HepG2 (cell line): ENCODE data around the gene ULK4. TPM values are rescaled to one million over a fixed set of nuclear protein-coding genes. Genes with fewer than 3 reads are reported as not detected.

Source experiments
- BRD4 ChIP-seq: sonication (generic); formaldehyde crosslinking; IDR thresholded peaks from 2 replicates; pipeline ENCODE4 v1.4.0; 2020; ENCODE audit warnings: missing genetic modification reagents
- CENPT ChIP-seq: sonication (generic); formaldehyde crosslinking; IDR thresholded peaks from 2 replicates; pipeline ENCODE4 v1.8.0; 2022; ENCODE audit warnings: low read depth, mild to moderate bottlenecking, moderate library complexity, missing genetic modification reagents
- CHD4 ChIP-seq: fragments of 200-600 bp; sonication (generic); IDR thresholded peaks from 2 replicates; pipeline ENCODE4 v1.7.0; 2017; ENCODE audit warnings: mild to moderate bottlenecking, low read length, borderline replicate concordance
- DMAP1 ChIP-seq: IDR thresholded peaks from 2 replicates; pipeline ENCODE4 v1.6.1; 2016
- HOXD1 ChIP-seq: sonication (generic); formaldehyde crosslinking; IDR thresholded peaks from 2 replicates; pipeline ENCODE4 v1.5.0; 2020; ENCODE audit warnings: missing genetic modification reagents
- JUNB ChIP-seq: sonication (generic); formaldehyde crosslinking; IDR thresholded peaks from 2 replicates; pipeline ENCODE4 v1.8.0; 2022; ENCODE audit warnings: missing genetic modification reagents, mild to moderate bottlenecking, borderline replicate concordance
- KLF15 ChIP-seq: sonication (generic); formaldehyde crosslinking; IDR thresholded peaks from 2 replicates; pipeline ENCODE4 v1.8.1; 2023; ENCODE audit warnings: borderline replicate concordance, mild to moderate bottlenecking, inconsistent platforms, missing genetic modification reagents, mixed read lengths
- MAFF ChIP-seq: IDR thresholded peaks from 2 replicates; pipeline ENCODE4 v1.6.1; 2011; ENCODE audit warnings: low read depth, low read length, improper control_type of control experiment
- MATR3 ChIP-seq: sonication (generic); formaldehyde crosslinking; IDR thresholded peaks from 2 replicates; pipeline ENCODE4 v1.4.0; 2020; ENCODE audit warnings: missing genetic modification reagents
- POLR2A ChIP-seq, 2 experiments: IDR thresholded peaks; 2 replicates each; pipeline ENCODE4 v1.6.1; 2011; ENCODE audit warnings: low read depth in 2 of 2, low read length in 2 of 2, mild to moderate bottlenecking in 1 of 2, moderate library complexity in 1 of 2; ENCODE audit not compliant: insufficient read depth in 1 of 2
- RBM22 ChIP-seq: fragments of 200-400 bp; formaldehyde crosslinking; optimal IDR thresholded peaks from 2 replicates; pipeline ENCODE3; 2017; ENCODE audit warnings: mild to moderate bottlenecking, low read length, moderate library complexity
- RCOR2 ChIP-seq: IDR thresholded peaks from 2 replicates; pipeline ENCODE4 v1.6.1; 2016; ENCODE audit warnings: missing biosample characterization, missing genetic modification reagents
- SOX6 ChIP-seq, 2 experiments: fragments of 450-650 bp in 1 of 2; sonication (generic) in 1 of 2; formaldehyde crosslinking in 1 of 2; IDR thresholded peaks; 2 replicates each; pipeline versions ENCODE4 v1.4.0 to v1.6.1; 2017 to 2020; ENCODE audit warnings: antibody characterized with exemption in 1 of 2, mild to moderate bottlenecking in 1 of 2, missing genetic modification reagents in 1 of 2
- SP2 ChIP-seq: sonication (generic); formaldehyde crosslinking; IDR thresholded peaks from 2 replicates; pipeline ENCODE4 v1.5.1; 2020; ENCODE audit warnings: mild to moderate bottlenecking, missing genetic modification reagents
- THAP9 ChIP-seq: sonication (generic); formaldehyde crosslinking; IDR thresholded peaks from 2 replicates; pipeline ENCODE4; 2020; ENCODE audit warnings: missing genetic modification reagents, mild to moderate bottlenecking, borderline replicate concordance
- XBP1 ChIP-seq: sonication (generic); formaldehyde crosslinking; IDR thresholded peaks from 2 replicates; pipeline ENCODE4 v1.5.0; 2020; ENCODE audit warnings: missing genetic modification reagents
- ZBTB3 ChIP-seq: sonication (generic); formaldehyde crosslinking; IDR thresholded peaks from 2 replicates; pipeline ENCODE4 v1.4.0; 2020; ENCODE audit warnings: low read depth, mild to moderate bottlenecking, moderate library complexity, missing genetic modification reagents, borderline replicate concordance
- ZNF446 ChIP-seq: sonication (generic); formaldehyde crosslinking; IDR thresholded peaks from 2 replicates; pipeline ENCODE4 v1.5.0; 2020; ENCODE audit warnings: mild to moderate bottlenecking, missing genetic modification reagents
- ZNF556 ChIP-seq: sonication (generic); formaldehyde crosslinking; IDR thresholded peaks from 2 replicates; pipeline ENCODE4 v1.4.0; 2020; ENCODE audit warnings: mild to moderate bottlenecking, missing genetic modification reagents, borderline replicate concordance
- ZNF614 ChIP-seq: IDR thresholded peaks from 2 replicates; pipeline ENCODE4 v1.6.1; 2018; ENCODE audit warnings: missing biosample characterization, missing genetic modification reagents, inconsistent platforms, borderline replicate concordance
- ZNF660 ChIP-seq: sonication (generic); formaldehyde crosslinking; IDR thresholded peaks from 2 replicates; pipeline ENCODE4 v1.5.1; 2020; ENCODE audit warnings: mild to moderate bottlenecking, low read depth, missing genetic modification reagents, borderline replicate concordance
- ZNF781 ChIP-seq: sonication (generic); formaldehyde crosslinking; IDR thresholded peaks from 2 replicates; pipeline ENCODE4 v1.5.1; 2020; ENCODE audit warnings: borderline replicate concordance, mild to moderate bottlenecking, missing genetic modification reagents; ENCODE audit errors: not compliant biosample characterization
- ZNF878 ChIP-seq: sonication (generic); formaldehyde crosslinking; IDR thresholded peaks from 2 replicates; pipeline ENCODE4 v1.8.1; 2023; ENCODE audit warnings: mild to moderate bottlenecking, missing genetic modification reagents, moderate library complexity
- polyA plus RNA-seq, 8 experiments: library from polyadenylated mRNA; depleted of rRNA in 3 of 8; stranded (reverse) in 7 of 8; unstranded in 1 of 8; fragments of >200 nt; fragmentation: Illumina TruSeq in 4 of 8; extraction: Trizol in 4 of 8; gene quantifications; 2 replicates each; pipeline versions ENCODE4 v1.2.1 to v1.2.3, GENCODE V29; 2011 to 2016; ENCODE audit warnings: low read depth in 4 of 8, missing spikeins in 1 of 8, mixed read lengths in 1 of 8; ENCODE audit not compliant: insufficient read depth in 1 of 8
- total RNA-seq, 5 experiments: library from RNA; depleted of rRNA; stranded (reverse); fragments of >200 nt; fragmentation: Illumina TruSeq; extraction: Trizol; gene quantifications; 2 replicates each; pipeline ENCODE4 v1.2.3, GENCODE V29; 2016; ENCODE audit warnings: low read depth in 1 of 5
- TF ChIP-seq, protein P1 (sequence below): sonication (generic); formaldehyde crosslinking; IDR thresholded peaks from 2 replicates; pipeline ENCODE4 v1.4.0; 2020; ENCODE audit warnings: missing genetic modification reagents

The ULK4 gene
- total and polyA plus RNA-seq, 2 of the 13 experiments (the other 11 are each of a cell fraction or from before 2014, with no cell fraction given): 6.7 to 11.8 TPM

- TF ChIP-seq THAP9: no peak
- TF ChIP-seq, protein P1, sequence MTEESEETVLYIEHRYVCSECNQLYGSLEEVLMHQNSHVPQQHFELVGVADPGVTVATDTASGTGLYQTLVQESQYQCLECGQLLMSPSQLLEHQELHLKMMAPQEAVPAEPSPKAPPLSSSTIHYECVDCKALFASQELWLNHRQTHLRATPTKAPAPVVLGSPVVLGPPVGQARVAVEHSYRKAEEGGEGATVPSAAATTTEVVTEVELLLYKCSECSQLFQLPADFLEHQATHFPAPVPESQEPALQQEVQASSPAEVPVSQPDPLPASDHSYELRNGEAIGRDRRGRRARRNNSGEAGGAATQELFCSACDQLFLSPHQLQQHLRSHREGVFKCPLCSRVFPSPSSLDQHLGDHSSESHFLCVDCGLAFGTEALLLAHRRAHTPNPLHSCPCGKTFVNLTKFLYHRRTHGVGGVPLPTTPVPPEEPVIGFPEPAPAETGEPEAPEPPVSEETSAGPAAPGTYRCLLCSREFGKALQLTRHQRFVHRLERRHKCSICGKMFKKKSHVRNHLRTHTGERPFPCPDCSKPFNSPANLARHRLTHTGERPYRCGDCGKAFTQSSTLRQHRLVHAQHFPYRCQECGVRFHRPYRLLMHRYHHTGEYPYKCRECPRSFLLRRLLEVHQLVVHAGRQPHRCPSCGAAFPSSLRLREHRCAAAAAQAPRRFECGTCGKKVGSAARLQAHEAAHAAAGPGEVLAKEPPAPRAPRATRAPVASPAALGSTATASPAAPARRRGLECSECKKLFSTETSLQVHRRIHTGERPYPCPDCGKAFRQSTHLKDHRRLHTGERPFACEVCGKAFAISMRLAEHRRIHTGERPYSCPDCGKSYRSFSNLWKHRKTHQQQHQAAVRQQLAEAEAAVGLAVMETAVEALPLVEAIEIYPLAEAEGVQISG: peak; percentile 49; the same call in 1 of the 2 replicates
- TF ChIP-seq JUNB: peak; percentile 94
- TF ChIP-seq ZNF660 (CRISPR knock-in tag): no peak
- TF ChIP-seq ZNF781 (CRISPR knock-in tag): no peak
- TF ChIP-seq SOX6 (IDR thresholded peaks at IDR 0.05): no peak
- TF ChIP-seq SOX6 (CRISPR knock-in tag; IDR thresholded peaks at IDR 0.05): peak; percentile 89
- no peak for TF ChIP-seq ZNF446
- TF ChIP-seq CHD4: no peak
- no peak for TF ChIP-seq KLF15 (CRISPR knock-in tag)
- TF ChIP-seq ZNF614 (CRISPR knock-in tag): peak; percentile 99
- TF ChIP-seq ZBTB3 (CRISPR knock-in tag): 0 out of 2 replicates have a peak, but pooled peaks have one; percentile 63
- no peak for TF ChIP-seq RBM22
- TF ChIP-seq HOXD1 (CRISPR knock-in tag): no peak
- peak; percentile 98 for TF ChIP-seq MAFF
- no peak for TF ChIP-seq XBP1 (CRISPR knock-in tag)
- TF ChIP-seq RCOR2 (CRISPR knock-in tag): peak; percentile 94
- no peak for TF ChIP-seq SP2 (CRISPR knock-in tag)
- no peak for TF ChIP-seq BRD4 (CRISPR knock-in tag)
- TF ChIP-seq ZNF878 (CRISPR knock-in tag): peak; percentile 64; the same call in 1 of the 2 replicates
- no peak for TF ChIP-seq MATR3
- peak; percentile 86; the same call in 1 of the 2 replicates for TF ChIP-seq ZNF556
- peak; percentile 79; the same call in 1 of the 2 replicates for TF ChIP-seq DMAP1 (CRISPR knock-in tag)
- TF ChIP-seq CENPT (CRISPR knock-in tag): no peak
- TF ChIP-seq POLR2A (IDR thresholded peaks at IDR 0.05; ENCODE audit: insufficient read depth in 1 of 2, low read depth in 2 of 2, low read length in 2 of 2): no peak
These were observed 693.8 kb downstream of the ULK4 start (continued) for GRCh38 chr3:41267975-41268640.
